IPS DF 19.7 (cell line): Measurements from ENCODE around the gene POLR2E.
"Not testable (repeated sequence)": the region's sequence is repeated elsewhere in the genome, so short reads cannot be mapped to it uniquely, and the experiment has no call there.

Source experiments
- DNase-seq: peaks from one replicate; pipeline ENCODE4 v3.0.0-alpha.2; 2013; ENCODE audit warnings: low read depth, low spot score

The POLR2E gene

DNA sequence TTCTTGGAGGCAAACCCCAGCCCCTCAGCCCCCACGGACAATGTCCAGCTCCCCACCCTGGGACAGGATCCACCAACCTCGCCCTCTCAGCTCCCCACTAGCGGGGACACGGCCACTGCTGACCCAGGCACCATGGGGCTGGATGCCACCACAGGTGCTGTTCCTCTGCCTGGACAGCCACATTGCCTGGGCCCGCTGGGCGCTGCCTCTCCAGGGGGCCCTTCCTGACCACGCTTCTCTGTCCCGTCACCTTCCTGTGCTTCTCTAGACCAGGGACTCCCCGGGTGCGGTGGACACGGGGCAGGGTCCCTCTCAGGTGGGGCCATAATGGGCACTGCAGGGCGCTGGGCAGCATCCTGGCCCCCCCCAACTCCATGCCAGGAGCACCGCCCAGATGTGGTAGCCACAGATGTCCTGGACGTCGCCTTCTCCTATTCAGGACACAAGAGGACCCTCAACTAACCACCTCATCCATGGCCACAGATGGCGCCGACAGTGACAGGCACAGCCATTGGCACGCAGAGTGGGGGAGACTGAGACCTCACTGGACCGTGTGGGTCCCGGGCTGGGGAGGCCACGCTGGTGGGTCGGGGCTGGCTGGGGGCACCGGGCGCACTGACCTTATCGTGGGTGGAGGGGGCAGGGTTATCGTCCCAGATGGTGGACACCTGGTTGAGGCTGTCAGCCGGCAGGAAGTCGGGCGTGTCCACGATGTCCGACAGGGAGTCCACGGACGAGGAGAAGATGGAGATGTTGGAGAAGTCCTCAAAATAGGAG, 32.0 kb upstream of the POLR2E start:
- DNase-seq, result no peak

DNA sequence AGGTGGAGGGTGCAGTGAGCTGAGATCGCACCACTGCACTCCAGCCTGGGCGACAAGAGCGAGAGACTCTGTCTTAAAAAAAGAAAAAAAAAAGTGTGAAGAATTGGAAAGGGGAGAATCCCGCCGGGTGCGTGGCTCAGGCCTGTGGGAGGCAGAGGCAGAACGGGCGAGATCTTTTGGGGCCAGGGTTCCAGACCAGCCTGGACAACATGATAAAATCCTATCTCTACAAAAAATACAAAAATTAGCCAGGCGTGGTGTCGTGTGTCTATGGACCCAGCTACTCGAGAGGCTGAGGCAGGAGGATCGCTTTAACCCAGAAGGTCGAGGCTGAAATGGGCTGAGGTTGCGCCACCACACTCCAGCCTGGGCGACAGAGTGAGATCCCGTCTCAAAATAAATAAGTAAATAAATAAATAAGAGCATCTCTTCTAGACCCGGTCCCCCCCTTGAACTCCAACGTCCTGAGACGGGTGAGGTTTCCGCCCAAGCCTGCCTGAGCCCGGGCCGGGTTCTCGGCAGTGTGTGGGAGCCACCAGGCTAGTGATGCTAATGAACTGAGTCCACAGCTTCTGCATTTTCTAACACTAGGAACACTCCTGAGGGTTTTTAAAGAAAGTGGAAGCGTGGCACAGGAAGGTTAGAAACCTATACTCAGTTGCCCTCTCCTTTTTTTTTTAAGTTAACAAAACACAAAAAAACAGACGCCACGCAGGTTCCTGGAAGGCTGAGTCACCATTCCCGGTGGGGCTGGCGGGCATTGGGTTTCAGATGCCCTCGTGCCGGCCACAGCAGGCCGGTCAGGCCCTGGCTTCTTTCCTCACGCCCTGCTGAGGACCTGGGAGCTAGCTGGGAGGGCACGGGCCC, 30.7 kb upstream of the POLR2E start:
- no peak for DNase-seq

GRCh38 chr19:1123885-1124677, 28.9 kb upstream of the POLR2E start:
- no peak for DNase-seq

DNA sequence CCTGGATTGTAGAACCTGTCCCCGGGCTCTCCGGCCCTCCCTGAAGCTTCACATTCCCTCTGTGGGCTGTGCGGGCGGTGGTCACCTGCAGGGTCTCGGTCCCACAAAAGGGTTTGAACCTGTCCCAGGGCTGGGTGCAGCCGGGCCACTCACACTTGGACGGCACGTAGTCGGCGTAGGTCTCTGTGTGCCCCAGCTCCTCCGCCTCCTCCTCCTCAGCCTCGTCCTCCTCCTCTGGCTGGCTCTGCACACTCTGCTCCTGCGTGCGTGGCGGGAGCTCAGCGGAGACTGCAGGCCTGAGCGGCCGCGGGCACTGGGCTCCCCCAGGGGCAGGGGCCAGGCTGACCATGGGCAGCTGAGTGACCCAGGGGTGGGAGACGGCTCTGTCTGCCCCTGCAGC, 28.2 kb upstream of the POLR2E start:
- no peak for DNase-seq

- no peak for DNase-seq
Measured at GRCh38 chr19:1122972-1123363, 27.8 kb upstream of the POLR2E start.

DNA sequence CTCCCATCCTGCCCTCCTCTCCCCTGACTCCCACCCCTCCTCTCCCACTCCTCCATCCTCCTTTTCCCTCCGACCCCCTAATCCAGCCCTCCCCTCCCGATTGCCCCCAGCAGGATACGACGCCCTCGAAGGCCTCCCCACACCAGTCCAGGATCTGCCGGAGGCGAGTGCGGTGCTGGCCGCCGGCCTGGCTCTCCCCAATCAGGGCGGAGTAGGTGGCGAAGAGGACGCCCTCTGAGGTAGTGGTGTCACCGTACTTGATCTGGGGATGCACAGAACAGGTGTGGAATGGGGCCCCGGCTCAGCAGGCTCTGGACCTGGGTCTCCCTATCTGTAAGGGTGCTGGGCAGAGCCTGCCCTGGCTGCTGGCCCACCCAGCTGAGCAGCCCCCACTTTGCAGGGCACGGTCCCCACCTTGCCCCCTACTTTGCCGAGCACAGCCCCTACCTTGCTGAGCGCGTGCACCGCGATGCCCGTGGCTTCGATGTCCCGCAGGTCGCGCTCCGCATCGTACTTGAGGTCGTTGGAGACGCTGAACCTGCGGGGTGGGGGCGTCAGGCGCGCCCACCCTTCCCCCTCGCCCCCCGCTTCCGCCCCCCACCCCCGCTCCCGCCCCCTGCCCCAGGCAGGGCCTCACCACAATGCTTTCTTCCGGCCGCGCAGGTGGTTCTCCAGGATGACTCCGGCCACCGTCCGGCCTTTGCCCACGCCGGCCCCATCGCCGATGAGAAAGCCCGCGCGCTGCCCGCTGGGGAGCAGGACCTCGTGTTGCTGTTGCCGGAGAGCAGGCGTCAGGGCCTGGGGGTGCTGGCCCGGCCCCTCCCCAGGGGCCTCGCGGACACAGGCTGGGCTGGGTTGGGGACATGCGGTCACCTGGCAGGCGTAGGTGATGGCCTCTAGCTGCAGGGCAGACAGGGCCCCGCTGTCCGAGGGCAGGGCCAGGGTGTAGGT, 27.1 kb upstream of the POLR2E start:
- DNase-seq, result no peak

DNA sequence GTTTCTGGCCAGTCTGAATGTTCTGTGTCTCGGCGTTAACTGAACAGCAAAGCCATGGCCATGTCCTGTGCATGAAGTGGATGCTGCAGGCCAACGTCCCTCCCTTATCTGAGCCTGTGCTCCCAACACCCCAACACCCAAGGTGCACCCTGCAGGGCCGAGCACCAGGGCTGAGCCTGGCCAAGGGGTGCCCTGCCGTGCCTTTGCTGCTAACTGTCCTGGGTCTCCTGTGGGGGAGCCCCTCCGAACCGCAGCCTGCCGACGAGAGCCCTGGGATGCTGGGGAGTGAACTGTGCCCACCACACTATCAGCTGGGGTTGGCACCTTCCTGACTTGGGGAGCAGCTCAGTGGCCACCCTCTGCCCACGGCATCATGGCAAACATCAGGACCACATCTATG, 26.2 kb upstream of the POLR2E start:
- no peak for DNase-seq

- DNase-seq, result no peak
Measured at GRCh38 chr19:1119475-1120217, 24.5 kb upstream of the POLR2E start.

GRCh38 chr19:1118999-1119398, 23.8 kb upstream of the POLR2E start:
- no peak for DNase-seq

GRCh38 chr19:1117654-1118053, 22.5 kb upstream of the POLR2E start:
- no peak for DNase-seq

GRCh38 chr19:1116726-1117581, 21.8 kb upstream of the POLR2E start:
- DNase-seq, result no peak

DNA sequence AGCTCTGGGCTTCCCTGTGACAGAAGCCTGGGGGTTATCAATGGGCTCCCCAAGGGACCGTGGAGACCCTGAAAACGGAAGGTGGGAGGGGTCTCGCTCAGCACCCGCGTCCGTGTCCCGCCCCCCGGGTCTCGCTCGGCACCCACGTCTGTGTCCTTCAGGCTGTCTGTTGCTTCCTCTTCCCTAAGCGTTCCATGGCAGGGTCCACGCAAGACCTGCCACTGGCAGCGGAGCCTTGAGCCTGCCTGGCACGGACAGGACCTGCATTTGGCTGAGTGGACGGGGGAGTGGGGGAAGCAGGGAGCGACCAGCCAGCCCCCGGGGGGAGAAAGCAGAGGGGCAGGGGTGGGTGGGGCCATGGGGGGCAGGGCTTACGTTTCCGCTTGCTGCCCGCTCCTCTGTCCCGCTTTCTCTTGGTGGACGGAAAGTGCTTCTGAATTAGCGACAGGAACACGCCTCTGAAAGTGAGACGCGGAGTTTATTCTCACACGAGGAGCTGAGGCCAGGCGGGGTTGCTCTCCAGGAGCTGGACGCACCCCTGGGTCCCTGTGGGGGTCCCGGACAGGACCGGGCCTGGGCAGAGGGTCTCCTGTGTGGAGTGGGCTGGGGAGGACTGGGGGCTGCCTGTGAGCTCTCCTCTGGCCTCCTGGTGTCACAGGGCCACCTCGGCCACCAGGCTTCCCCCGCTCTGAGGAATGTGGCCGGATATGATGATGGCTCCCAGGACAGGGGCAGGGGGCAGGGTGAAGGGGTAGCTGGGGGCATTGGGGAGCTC, 20.7 kb upstream of the POLR2E start:
- DNase-seq, result no peak

- not testable (repeated sequence) for DNase-seq
Measured at GRCh38 chr19:1114728-1115127, 19.6 kb upstream of the POLR2E start.

DNA sequence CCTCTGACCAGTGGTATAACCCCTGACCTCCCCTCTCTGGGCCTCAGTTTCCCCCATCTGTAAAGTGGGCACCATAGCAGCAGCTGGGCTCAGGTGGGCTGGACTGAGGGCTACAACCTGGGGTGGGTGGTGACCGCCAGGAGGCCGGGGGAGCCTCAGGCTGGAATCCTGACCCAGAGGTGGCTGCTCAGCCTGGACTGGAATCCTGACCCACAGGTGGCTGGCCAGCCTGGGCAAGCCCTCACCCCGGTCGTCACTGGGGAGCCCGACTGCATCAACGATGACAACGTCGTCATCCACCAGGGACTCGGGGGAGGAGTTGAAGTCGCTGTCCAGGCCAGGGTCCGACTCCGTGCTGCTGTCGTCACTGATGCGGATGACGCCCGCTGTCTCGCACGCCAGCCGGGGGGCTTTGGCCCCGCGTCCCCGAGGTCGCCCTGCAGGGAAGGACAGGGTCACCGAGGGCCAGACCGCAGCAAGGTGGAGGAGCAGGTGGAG, 18.9 kb upstream of the POLR2E start:
- no peak for DNase-seq

DNA sequence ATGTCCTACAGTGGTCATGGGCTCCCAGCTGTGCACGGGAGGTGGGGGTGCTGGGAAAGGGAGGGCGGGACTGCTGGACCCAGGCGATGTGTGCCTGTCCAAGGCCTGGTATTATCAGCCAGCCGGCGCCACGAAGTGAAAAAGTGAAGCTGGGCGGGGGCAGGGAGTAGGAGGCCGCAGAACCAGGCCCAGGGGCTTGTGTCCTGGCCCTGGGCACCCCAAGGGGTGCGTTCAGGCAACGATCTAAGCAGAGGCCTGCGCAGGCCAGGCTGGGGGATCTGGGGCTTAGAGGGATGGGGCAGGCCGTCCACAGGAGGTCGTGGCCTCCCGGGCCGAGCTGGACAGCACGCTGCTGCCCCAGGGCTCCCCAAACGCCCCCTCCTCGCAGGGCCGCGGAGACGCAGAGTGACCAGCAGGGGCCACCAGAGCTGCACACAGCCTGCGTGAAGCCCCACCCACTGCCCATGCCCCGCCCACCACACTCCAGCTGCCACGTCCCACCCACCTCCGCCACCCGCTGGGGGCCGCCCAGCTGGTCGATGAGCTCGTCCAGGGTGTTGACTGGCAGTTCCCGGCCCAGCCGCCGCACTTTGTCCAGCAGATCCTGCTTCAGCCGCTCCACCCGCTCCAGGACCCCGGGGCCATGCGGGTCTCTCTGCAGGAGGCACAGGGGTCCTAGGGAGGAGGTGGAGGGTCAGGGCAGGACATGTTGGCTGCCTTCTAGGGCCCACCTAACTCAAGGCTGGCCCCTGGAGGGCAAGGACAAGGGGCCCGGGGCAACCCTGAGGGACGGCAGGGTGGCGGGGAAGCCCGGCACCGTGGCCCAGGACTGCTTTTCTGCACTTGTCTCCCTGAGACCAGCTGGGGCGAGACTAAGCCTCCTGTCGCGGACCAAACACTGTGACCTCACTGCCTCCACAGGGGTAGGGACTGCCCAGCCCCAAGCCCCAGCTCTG, 18.1 kb upstream of the POLR2E start:
- no peak for DNase-seq

DNA sequence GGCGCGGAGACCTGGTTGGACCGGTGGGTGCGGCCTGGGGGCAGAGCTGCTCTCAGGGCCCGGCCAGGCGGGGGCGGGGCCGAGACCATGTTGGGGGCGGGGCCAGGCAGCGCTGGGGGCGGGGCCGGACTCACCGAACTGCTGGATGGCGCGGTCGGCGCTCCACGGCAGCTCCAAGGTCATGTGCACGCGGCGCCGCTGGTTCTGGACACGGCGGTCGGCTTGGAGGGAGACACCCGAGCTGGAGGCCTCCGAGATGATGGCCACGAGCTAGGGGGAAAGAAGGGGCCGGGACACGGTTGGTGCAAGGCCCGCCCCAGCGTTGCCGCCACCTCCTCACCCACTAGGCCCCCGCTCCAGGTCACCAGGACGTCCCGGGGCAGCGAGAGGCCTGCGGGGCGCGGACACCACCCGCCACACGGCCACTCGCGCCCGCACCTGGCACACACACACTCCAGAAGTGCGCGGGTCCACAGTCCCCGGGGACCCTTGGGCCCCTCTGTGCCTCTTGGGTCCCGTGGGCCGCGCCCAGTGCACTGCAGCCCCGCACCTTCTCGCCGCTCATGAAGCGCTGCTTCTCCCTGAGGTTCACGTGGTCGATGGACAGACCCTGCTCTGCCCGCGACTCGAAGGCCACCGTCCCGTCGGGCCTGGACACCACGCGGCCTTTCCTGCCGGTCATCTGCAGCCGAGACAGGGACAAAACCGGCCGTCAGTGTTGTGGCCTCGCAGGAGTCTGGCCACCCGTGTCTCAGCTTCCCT, 17.3 kb upstream of the POLR2E start:
- DNase-seq, result no peak
